ENCODE data around the gene CFAP68.

CFAP68 gene, protein sequence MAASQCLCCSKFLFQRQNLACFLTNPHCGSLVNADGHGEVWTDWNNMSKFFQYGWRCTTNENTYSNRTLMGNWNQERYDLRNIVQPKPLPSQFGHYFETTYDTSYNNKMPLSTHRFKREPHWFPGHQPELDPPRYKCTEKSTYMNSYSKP

DNA sequence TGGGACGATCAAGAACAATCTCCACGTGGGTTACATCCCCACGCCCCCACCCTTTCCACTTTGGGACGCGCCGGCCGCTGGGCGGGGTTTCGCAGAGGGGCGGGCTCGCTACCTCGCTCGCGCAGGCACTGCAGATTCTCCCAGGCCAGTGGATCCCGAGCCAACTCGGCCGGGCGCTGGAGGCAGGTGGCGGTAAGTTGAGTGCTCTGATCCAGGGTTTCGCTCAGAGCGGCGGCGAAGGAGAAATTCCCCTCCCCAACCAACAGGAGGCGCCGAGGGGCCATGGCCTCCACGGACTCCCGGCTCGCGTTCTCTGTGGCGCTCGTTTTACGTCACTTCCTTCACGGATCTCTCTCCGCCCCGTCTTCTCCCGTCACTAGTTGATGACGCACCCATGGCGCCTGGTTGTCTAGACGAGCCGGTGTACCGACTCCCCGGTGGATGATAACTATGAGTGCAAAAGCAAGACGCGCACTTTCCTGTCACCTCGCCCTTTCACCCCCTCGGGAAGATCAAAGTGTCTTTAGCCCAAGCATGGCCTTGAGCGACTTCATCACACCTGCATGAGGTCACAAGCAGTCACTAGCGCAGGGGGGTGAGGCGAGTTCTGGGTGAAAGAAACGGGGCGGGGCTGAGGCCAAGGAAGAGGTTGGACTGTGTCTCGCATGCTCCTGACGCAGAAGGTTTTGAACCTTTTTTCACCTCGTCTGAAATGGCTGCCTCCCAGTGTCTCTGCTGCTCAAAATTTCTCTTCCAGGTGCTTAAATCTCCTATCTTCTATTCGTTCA, at the start of gene CFAP68, which contains the start of gene FDXACB1:
Gene CFAP68, plus strand, starts transcription at position 693 of the 788 bp plus-strand sequence. Its CDS starts 20 bp downstream, at position 713.
Gene FDXACB1, minus strand, starts transcription at position 317 of the 788 bp plus-strand sequence. Its CDS starts 33 bp downstream, at position 284.
- DNase-seq = peak; percentile 97

DNA sequence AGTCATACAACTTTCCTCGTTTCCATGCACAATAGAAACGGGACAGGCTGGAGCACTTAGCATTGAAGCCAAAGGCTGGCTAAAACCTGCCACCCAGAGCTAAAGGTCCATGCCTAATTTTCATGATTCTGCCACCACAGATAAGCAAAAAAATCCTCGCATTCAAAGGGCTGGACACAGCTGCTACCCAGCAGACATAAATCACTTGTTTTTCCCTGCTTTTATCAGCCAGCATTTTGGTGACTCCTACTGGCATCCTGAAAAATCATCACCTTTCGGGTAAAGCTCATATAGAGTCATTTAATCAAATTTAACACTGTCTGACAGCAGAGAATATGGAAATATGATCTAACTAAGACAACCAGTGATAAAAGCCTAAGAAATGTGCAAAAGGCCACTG, 45.8 kb upstream of the CFAP68 start:
- DNase-seq = no peak

DNA sequence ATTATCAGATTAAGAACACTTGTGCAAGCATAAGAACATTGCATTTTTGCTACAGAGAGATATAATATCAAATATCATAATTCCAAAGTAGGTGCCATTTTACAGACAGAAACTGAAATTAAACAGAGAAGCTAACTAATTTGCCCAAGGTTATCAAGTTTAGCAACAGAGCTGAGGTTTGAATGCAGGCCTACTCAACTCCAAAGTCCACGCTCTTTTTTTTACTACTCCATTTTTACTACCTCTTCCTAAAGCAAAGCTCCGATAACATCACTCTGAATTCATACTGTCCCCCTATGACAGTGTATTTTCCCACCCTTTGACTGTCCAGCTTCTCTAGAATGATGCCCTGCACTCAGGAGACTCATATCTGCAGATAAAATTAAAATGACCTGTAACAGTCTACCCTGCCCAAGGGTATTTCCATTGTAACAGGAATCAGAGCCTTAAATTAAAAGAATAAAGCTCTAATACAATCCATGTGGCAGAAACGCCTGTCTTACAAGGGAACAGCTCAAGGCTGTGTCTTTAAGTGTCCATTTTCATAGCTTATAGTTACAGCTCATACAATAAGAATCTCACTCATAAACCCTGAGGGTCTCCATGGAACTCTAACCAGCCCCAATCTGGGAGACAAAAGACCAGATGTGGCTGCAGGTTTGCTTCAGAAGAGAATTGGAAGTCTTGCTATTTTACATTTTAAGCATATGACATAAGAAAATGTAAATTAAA, 44.7 kb upstream of the CFAP68 start:
- DNase-seq = no peak

DNA sequence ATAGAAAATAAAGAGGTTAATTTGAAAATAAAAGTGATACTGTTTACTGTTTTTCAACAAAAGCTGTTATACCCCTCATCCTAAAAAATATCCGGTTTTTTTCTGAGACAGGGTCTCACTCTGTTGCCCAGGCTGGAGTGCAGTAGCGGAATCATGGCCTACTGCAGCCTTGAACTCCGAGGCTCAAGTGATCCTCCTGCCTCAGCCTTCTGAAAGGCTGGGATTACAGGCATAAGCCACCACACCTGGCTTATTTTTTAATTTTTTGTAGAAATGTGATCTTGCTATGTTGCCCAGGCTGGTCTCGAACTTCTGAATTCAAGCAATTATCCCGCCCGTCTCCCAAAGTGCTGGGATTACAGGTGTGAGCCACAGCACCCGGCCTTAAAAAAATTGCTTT, 43.7 kb upstream of the CFAP68 start:
- no peak for DNase-seq

DNA sequence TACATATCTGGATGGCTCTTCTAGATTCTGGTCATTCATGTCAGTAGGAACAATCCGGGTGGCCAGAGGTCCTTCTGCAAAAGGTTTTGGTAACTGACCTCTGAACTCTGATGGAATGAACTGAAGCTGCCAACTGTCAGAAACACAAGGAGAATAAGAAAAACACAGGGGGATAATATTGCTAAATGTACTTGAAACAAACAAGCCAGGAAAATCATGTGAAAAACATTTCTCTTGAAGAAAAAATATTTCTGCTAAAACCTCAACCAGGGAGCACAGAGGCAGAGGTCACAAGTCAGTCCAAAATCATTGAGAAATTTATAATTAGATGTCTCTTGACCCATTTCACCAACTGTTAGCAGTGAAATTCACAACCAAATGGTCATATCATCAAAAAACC, 43.2 kb upstream of the CFAP68 start:
- DNase-seq = no peak

DNA sequence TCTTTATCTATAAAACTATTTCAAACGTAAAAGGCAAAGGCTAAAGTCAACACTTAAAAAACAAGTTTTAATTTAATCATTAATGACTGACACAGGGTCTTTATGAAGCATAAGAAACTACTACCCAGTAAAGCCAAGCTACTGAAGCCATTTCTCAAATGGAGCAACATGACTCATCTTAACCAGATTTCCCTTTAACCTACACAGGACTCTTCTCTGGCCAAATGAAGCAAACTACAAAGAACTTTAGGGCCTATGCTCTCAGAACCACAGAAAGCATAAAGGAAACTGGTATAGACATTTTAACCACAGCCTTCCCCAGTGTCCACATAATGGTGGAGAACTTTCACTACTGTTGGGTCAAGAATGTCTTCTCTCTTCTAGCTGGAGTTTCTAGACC, 42.6 kb upstream of the CFAP68 start:
- peak; percentile 14 for DNase-seq

DNA sequence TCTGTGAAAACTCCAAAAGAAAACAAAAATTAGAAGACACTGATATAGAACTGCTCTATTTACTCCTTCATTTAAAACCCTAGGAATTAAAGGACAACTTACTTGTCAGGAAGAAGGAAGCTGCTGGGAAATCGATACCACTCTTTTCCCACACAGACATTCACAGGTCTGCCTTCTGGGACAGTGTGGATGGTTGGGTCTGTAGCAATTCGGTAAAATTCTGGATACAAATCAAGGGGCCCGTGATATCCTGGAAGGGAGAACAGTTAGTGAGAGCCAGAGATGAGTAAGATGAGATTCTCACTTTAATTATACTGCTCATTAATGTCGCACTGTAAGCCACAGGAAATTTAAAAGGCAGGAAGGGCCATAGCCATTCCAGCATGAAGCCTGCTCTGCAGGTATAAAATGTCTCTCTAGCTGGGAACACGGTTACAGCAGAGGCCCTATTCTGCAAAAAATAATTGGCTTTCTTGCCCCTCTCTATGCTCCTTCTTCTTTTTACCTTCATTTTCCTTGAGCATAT, 41.9 kb upstream of the CFAP68 start:
- DNase-seq = no peak

DNA sequence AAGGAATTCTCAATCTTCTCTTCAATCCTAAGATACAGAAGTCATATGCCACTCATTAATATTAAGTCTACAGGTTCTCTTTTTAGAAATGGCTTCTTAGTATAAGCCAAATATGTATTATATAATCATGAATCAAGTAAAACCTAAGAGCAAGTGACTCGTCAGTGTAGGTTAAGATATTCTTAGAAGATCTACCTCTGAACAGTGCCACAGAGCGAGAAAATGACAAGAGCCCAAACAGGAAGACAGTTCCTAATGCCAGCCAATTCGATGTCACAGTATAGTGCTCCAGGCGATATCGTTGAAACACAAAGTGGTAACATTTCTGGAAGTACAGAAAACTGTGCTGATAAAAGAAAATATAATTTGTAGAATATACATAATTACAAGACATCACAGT, 41.3 kb upstream of the CFAP68 start:
- DNase-seq = no peak

DNA sequence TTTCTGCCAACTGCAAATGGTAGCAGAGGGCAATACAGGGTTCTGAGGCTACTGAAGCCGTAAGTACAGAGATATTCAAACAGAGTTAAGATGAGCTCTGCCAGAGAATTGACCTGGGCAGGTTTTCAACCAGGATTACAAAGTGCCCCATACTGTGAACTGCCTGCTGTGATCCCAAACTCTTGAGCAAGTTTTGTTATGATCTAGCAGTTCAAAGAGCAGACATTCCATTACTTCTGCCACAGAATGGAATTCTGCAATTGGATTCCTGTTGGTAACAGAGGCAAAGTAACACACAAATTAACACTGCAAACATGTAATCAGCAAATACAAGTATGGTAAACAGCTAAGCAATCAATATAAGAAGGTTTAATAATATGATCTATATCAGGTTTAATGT, 39.2 kb upstream of the CFAP68 start:
- DNase-seq = no peak

DNA sequence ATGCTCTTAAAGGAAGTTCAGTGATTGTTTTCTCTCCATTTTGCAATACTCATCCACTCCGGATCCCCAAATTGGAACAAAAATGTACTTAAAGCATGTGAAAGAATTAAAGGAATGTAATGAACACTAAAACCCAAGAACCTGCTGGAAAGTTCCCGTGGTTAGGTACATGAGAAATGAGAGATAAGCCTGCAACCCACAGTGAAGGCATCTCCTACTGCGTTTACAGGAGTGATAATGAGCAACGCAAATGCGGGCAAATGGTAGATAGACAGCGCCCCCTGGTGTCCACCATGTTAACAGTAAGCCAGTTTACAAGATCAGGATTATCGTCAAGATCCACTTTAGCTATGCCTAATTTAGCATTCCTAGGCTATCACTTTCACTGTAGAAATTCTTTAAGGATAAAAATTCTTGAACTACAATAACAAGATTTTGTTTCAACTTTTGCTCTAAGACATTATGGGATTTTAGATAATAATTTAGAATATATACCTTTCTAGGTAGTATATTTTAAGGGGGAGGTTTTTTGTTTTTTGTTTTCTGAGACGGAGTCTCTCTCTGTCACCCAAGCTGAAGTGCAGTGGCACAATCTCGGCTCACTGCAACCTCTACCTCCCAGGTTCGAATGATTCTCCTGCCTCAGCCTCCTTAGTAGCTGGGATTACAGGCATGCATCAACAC, 37.8 kb upstream of the CFAP68 start:
- peak; percentile 81 for DNase-seq

DNA sequence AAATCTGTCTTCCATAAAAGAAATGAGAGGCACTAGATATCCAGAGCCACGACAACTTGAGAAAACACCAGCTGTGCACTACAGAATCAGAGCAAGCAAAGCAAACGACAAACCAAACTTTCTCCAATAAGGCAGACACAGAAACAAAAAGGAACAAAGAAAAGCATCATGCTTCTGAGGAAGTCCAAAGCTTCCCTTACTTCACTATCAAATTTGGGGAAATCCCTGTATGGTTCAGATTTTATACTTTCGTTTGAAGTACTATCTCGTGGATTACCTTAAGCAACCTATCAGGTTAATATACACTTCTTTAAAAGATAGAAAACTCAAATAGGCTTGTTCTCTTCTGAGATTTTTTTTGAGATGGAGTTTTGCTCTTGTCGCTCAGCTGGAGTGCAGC, 35.7 kb upstream of the CFAP68 start:
- no peak for DNase-seq

DNA sequence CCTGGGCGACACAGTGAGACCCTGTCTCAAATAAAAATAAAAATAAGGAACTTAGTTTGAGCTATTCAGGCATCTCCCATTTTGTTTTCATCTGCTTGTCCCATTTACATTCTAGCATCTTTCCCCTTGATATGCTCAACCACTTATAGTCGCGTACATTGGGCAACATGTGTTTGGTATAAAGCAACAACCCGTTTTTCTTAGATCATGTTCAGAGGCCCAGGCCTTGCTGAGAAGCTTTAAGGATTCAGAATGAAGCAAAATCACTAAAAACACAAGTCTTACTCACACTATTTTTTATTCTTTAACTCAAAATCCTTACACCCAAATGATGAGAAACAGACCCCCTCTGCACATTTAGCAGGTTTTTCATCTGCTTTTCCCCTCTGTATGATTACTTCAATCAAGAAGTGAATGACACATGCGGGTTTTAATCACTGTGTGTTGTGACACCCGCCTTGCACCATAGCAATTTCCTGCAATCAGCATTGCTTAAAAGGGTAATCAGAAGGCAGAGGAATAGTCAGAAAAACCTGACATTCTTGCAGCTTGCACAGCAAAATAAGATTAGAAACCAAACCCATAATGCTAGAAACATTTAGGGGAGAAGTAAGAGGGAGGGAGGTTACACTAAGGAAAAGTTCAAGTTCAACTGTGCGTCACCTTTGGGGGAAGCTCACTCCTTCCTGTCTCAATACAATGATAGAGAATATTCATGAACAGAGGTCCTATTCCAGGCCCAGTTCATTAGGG, 33.9 kb upstream of the CFAP68 start:
- DNase-seq = no peak

DNA sequence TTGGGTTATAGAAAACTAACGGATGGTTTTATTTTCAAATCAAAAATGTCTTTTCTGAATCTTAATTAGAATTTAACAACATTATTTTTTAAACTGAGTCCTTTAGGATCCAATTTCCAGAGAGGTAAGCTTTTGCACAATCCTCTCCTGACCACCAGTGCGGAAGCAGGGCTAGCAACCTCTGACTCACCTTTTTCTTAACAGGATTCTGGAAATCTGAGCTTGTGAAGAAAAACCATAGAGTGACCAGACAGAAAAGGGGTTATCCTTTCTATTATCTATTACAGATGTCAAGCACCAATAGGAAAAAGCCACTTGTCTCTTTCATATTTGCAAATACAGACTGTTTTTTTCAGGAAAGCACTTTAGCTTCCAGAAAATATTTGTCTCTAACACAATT, 33.3 kb upstream of the CFAP68 start:
- DNase-seq = no peak

DNA sequence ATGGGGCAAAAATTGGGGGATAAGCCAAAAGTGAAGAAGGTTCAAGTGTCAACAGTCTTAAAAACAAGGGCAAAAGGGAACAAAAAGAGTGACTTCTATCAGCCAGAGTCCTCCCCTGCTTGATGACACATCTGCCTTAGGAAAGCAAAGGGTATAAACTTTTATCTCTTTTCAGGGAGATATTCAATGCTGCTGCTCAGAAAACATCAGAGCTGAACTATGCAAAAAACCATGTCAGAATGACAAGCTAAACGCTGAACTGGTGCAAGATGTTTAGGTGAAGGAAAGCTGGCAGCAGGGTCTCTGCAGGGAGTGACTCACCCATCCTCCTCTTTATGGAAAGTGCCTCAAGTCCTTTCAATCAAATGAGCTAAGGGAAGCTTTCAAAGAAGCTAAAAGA, 32.7 kb upstream of the CFAP68 start:
- DNase-seq = no peak

DNA sequence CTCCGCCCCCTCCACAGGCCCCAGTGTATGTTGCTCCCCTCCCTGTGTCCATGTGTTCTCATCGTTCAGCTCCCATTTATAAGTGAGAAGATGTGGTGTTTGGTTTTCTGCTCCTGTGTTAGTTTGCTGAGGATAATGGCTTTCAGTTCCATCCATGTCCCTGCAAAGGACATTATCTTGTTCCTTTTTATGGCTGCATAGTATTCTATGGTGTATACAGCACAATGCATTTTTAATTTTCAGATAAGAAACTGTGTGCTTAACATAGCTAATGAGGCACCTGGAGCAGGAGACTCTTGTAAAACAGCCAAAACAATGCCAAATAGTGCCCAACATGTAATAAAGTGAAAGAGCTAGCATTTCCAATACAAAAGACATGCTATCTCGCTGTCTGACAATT, 29.7 kb upstream of the CFAP68 start:
- DNase-seq = no peak

DNA sequence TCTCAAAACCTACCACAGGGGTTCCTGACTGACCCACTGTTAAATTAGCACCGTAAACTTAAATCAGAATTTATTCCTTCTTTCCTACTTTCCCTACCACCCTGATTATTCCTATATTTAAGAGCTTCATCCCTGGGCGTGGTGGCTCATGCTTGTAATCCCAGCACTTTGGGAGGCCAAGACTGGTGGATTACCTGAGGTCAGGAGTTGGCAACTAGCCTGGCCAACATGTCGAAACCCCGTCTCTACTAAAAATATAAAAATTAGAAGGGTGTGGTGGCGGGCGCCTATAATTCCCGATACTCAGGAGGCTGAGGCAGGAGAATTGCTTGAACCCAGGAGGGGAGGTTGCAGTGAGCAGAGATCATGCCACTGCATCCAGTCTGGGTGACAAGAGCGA, 28.3 kb upstream of the CFAP68 start:
- DNase-seq = no peak

DNA sequence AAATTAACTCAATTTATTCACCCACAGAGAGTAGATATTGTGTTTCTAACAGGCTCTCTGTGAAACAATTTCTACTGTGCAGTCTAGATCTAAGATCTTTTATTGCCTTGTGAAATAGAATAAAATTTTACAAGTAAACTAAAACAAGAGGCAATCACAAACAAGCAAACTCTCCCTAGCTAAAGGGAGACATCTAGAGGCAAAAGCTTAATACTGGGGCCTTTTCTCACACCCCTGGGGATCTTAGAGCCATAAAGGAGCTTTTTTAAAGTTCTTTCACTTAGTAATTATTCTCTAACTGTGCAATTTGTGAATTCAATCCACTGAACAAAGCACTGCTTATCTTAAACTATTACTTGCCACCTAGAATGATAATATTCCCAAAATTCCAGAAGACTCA, 27.7 kb upstream of the CFAP68 start:
- no peak for DNase-seq

DNA sequence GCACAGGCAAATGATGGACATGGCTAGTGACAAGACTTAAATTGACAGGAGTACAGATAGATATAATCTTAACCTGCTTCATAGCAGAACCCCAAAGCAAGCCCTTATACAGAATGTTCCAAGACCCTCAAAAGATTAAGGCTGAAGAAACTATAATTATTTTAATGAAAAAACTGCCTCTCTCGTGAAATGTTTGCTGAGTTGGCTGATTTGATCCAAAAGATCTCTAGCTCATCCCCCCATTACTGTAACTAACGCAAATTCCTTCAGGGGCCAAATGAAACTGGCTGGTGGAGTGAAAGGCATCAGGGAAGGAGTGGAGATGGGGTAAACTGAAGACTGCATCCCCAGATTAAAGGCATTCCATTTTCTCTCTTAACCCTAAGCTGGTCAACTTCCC, 27.2 kb upstream of the CFAP68 start:
- DNase-seq = no peak

DNA sequence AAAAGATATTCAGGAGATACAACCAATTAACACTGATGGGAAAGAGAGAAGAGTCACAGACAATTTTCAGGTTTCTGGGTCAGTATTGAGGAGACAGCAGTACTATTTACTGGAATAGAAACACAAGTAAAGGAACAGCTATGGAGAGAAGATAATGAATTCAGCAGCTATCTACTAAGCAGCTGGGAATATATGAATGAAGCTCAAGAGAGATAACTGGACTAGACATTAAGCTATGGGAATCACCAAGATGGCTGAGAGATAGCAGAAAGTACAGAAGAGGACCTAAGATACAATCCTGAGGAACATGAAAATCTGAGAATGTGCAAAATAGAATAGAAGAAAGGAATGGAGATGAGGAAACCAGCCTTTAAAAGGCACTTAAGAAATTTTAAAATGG, 23.8 kb upstream of the CFAP68 start:
- no peak for DNase-seq

DNA sequence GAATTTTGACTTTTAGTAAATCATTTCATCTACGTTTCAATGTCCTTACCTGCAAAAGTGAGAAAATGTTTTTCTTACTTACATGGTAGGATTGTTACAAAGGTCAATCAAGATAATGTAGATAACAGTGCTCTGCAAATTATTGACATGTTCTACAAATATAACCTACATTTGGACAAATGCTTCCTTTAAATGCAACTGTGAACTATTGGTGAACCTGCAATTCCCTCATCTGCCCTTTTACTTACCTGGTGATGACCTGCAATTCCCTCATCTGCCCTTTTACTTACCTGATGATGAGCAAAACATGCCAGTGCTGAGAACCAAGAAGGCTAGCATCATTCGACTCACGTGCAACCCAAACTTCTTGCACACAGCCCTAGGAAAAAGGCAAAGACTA, 19.1 kb upstream of the CFAP68 start:
- DNase-seq = no peak

DNA sequence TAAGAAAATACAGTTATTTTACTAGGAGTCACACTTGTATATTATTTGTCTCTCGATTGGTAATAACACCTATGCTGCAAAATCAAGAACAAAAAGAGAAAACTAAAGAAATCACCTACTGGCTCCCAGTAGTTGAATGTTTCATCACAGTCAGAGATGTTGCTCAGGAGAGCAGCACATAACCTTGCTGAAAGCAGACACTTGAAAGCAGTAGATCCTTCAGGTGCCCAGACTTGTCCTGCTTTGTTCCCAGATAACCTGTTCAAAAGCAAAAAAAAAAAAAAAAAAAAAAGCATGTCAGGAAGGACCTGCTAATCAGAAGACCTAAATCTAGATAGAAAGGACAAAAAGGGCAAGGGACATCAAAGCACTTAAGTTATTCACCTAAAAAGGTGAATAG, 9.2 kb upstream of the CFAP68 start:
- no peak for DNase-seq

DNA sequence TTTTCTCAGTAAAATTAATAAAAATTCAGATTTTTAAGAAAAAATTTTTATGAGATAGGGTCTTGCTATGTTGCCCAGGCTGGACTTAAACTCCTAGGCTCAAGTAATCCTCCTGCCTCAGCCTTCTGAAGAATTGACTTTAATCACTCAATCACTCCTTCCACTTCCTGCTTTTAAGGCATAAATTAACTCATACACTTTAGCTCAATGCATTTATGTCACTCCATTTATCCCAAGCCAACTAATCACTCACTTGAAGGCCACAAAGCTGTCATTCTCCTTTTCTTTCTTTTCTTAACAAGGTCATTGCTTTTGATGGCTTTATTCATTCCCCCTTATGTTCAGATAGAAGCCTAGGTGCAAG, 8.8 kb upstream of the CFAP68 start:
- DNase-seq = no peak

All from activated CD4-positive, alpha-beta T cell treated with anti-CD3 and anti-CD28 coated beads, Interleukin-10, Interleukin-2, amounts not matched to agents 100 ng/mL and 50 ng/mL, durations not matched to agents 16 hours and 8 hours (primary cell).